TTC549 (cell line): ENCODE results near the gene GALNT18.

Experiments
- FAIRE-seq: peaks from 2 replicates; lab custom pipeline; 2012; peaks lifted over from hg19 to GRCh38; lab: Jason Lieb, UNC

GALNT18 gene

GRCh38 chr11:11525283-11525682 lies 96.5 kb downstream of the GALNT18 start:
- no peak for FAIRE-seq

- FAIRE-seq, result no peak
Observed at GRCh38 chr11:11524436-11525061, 97.3 kb downstream of the GALNT18 start.

GRCh38 chr11:11522591-11522990 lies 99.2 kb downstream of the GALNT18 start:
- FAIRE-seq, result no peak

- FAIRE-seq, result no peak
Observed at GRCh38 chr11:11521306-11522002, 100.4 kb downstream of the GALNT18 start.

GRCh38 chr11:11520231-11521015 lies 101.4 kb downstream of the GALNT18 start:
- no peak for FAIRE-seq

- no peak for FAIRE-seq
Observed at GRCh38 chr11:11519184-11519583, 102.6 kb downstream of the GALNT18 start.

- no peak for FAIRE-seq
Observed at GRCh38 chr11:11514246-11514645, 107.6 kb downstream of the GALNT18 start.

GRCh38 chr11:11513422-11513821 lies 108.4 kb downstream of the GALNT18 start:
- no peak for FAIRE-seq

GRCh38 chr11:11512929-11513328 lies 108.9 kb downstream of the GALNT18 start:
- FAIRE-seq, result no peak

GRCh38 chr11:11512502-11512901 lies 109.3 kb downstream of the GALNT18 start:
- FAIRE-seq, result no peak

GRCh38 chr11:11512090-11512489 lies 109.7 kb downstream of the GALNT18 start:
- FAIRE-seq, result no peak

- FAIRE-seq, result no peak
Observed at GRCh38 chr11:11510939-11511338, 110.9 kb downstream of the GALNT18 start.

- no peak for FAIRE-seq
Observed at GRCh38 chr11:11505692-11506091, 116.1 kb downstream of the GALNT18 start.

GRCh38 chr11:11505190-11505589 lies 116.6 kb downstream of the GALNT18 start:
- no peak for FAIRE-seq

- no peak for FAIRE-seq
Observed at GRCh38 chr11:11504071-11504470, 117.7 kb downstream of the GALNT18 start.

- no peak for FAIRE-seq
Observed at GRCh38 chr11:11502263-11502861, 119.4 kb downstream of the GALNT18 start.

- FAIRE-seq, result no peak
Observed at GRCh38 chr11:11501546-11502262, 120.1 kb downstream of the GALNT18 start.

- FAIRE-seq, result no peak
Observed at GRCh38 chr11:11500744-11501487, 120.9 kb downstream of the GALNT18 start.

- no peak for FAIRE-seq
Observed at GRCh38 chr11:11499300-11499699, 122.5 kb downstream of the GALNT18 start.

GRCh38 chr11:11498195-11498594 lies 123.6 kb downstream of the GALNT18 start:
- no peak for FAIRE-seq

- no peak for FAIRE-seq
Observed at GRCh38 chr11:11496879-11497278, 124.9 kb downstream of the GALNT18 start.
